OCI-LY7 (cell line): Measurements from ENCODE around the gene APBA1. TPM values are rescaled to one million over a fixed set of nuclear protein-coding genes. Genes with fewer than 3 reads are reported as not detected.

Experiments
- BruUV-seq: library from RNA; stranded (reverse); fragments of 400-500 nt; replicated peaks from 2 replicates; lab custom pipeline; 2021; lab: Mats Ljungman, UMichigan
- CTCF ChIA-PET: fragments of 300-600 bp; sonication (Branson Sonifier 250); formaldehyde crosslinking; loops from one replicate; lab custom pipeline; 2022; ENCODE audit warnings: antibody characterized with exemption; ENCODE audit not compliant: unreplicated experiment; lab: Charles Lee
- POLR2A ChIA-PET: fragments of 300-600 bp; sonication (Branson Sonifier 250); formaldehyde crosslinking; loops from one replicate; lab custom pipeline; 2022; ENCODE audit warnings: antibody characterized with exemption; lab: Charles Lee
- DNase-seq: peaks from one replicate; pipeline ENCODE4 v3.0.0-alpha.2; 2015; ENCODE audit warnings: low spot score
- H2AFZ ChIP-seq: fragments of 200-600 bp; sonication (generic), shearing (Covaris generic); 2 replicates; pipeline ENCODE4 v1.6.1; 2014; ENCODE audit warnings: mild to moderate bottlenecking, antibody characterized with exemption, low read length, moderate library complexity
- H3K27ac ChIP-seq: fragments of 200-600 bp; sonication (generic); 2 replicates; pipeline ENCODE4 v1.5.1; 2014; ENCODE audit warnings: mixed run types, low read depth, mild to moderate bottlenecking, moderate library complexity, low read length, inconsistent platforms; ENCODE audit not compliant: poor library complexity, severe bottlenecking
- H3K36me3 ChIP-seq: fragments of 200-600 bp; sonication (generic); 2 replicates; pipeline ENCODE4 v1.6.1; 2014; ENCODE audit warnings: mild to moderate bottlenecking, antibody characterized with exemption, low read length, moderate library complexity, mixed read lengths; ENCODE audit not compliant: insufficient read depth
- H3K4me1 ChIP-seq: fragments of 200-600 bp; sonication (generic); 2 replicates; pipeline ENCODE4 v1.5.1; 2014; ENCODE audit warnings: mild to moderate bottlenecking, low read length; ENCODE audit not compliant: insufficient read depth, poor library complexity, severe bottlenecking
- H3K4me2 ChIP-seq: fragments of 200-600 bp; sonication (generic); 2 replicates; pipeline ENCODE4 v1.6.1; 2014; ENCODE audit warnings: mild to moderate bottlenecking, low read length
- H3K4me3 ChIP-seq: fragments of 200-600 bp; sonication (generic); 2 replicates; pipeline ENCODE4 v1.5.1; 2014; ENCODE audit warnings: mild to moderate bottlenecking, low read depth, low read length; ENCODE audit not compliant: poor library complexity, severe bottlenecking
- H3K79me2 ChIP-seq: fragments of 200-600 bp; sonication (generic); 2 replicates; pipeline ENCODE4 v1.6.1; 2016; ENCODE audit warnings: low read depth, mild to moderate bottlenecking, low read length, moderate library complexity, mixed read lengths; ENCODE audit not compliant: insufficient read depth
- H3K9me2 ChIP-seq: fragments of 200-600 bp; sonication (generic); 2 replicates; pipeline ENCODE4 v1.6.1; 2016; ENCODE audit warnings: mild to moderate bottlenecking, low read length, mixed read lengths; ENCODE audit not compliant: insufficient read depth
- H3K9me3 ChIP-seq: fragments of 200-600 bp; sonication (generic); 2 replicates; pipeline ENCODE4 v1.6.1; 2014; ENCODE audit warnings: mild to moderate bottlenecking, mixed run types, low read length, mixed read lengths
- H4K20me1 ChIP-seq: fragments of 200-600 bp; sonication (generic); 2 replicates; pipeline ENCODE4 v1.6.1; 2014; ENCODE audit warnings: mild to moderate bottlenecking, antibody characterized with exemption, low read length, moderate library complexity, mixed read lengths; ENCODE audit not compliant: insufficient read depth
- CTCF ChIP-seq: fragments of 200-600 bp; sonication (generic); conservative IDR thresholded peaks from 2 replicates; pipeline ENCODE4 v1.5.1; 2014; ENCODE audit warnings: mild to moderate bottlenecking, antibody characterized with exemption, low read length, moderate library complexity, mixed read lengths
- EZH2phosphoT487 ChIP-seq: fragments of 200-600 bp; sonication (generic); IDR thresholded peaks from 2 replicates; pipeline ENCODE4 v1.6.1; 2018; ENCODE audit warnings: low read depth, borderline replicate concordance, mild to moderate bottlenecking, mixed run types, antibody characterized with exemption, low read length, moderate library complexity, mixed read lengths
- intact Hi-C: fragments of 100-400 bp; cut with micrococcal nuclease; formaldehyde crosslinking; loops from one replicate; pipeline ENCODE4 v1.10.0; 2022; ENCODE audit not compliant: unreplicated experiment
- total RNA-seq, 2 experiments: library from RNA; depleted of rRNA in 1 of 2; stranded (reverse); fragments of >200 nt in 1 of 2; shearing (Covaris generic) in 1 of 2; gene quantifications; 2 replicates each; pipeline ENCODE4 v1.2.3, GENCODE V29; 2014 to 2022

APBA1 gene
- total RNA-seq, 2 experiments from 2014 or later, result not detected

GRCh38 chr9:69719367-69719766 lies 47.2 kb upstream of the APBA1 start:
- CTCF ChIA-PET, result no interaction called here
- intact Hi-C loops, result no loop called here
- POLR2A ChIA-PET, result interaction anchor here (0.8 kb wide), 1 partner anchor 14 kb away, joined by 4 read pairs; no protein-coding TSS in a partner anchor
- no peaks in the 10 kb centered on the region for H4K20me1 ChIP-seq
- no peak for DNase-seq
- no peaks in the 10 kb centered on the region for H3K4me1 ChIP-seq
- H3K36me3 ChIP-seq, result peaks cover 65% of the 10 kb centered on the region
- H3K4me3 ChIP-seq, result no peak overlapping the region
- H3K27ac ChIP-seq, result no peak overlapping the region
- no peaks in the 10 kb centered on the region for H3K9me2 ChIP-seq
- no TSS peak for BruUV-seq
- no peak for TF ChIP-seq CTCF
- no peak for TF ChIP-seq EZH2phosphoT487
- no peak overlapping the region for H3K4me2 ChIP-seq
- no peaks in the 10 kb centered on the region for H3K9me3 ChIP-seq
- H3K79me2 ChIP-seq, result no peaks in the 10 kb centered on the region
- H2AFZ ChIP-seq, result no peak overlapping the region

GRCh38 chr9:69718218-69718617 lies 46.0 kb upstream of the APBA1 start:
- Histone ChIP-seq H2AFZ (no peak overlapping the region), H3K4me3 (no peak overlapping the region), H3K36me3 (peaks cover 55% of the 10 kb centered on the region), H3K9me3 (no peaks in the 10 kb centered on the region), H3K4me1 (no peaks in the 10 kb centered on the region), H4K20me1 (no peaks in the 10 kb centered on the region), H3K9me2 (no peaks in the 10 kb centered on the region), H3K79me2 (no peaks in the 10 kb centered on the region), H3K4me2 (no peak overlapping the region), H3K27ac (no peak overlapping the region)
- CTCF ChIA-PET, result no interaction called here
- intact Hi-C loops, result no loop called here
- POLR2A ChIA-PET, result no interaction called here
- DNase-seq, result no peak
- TF ChIP-seq EZH2phosphoT487 (no peak), CTCF (no peak)
- BruUV-seq, result no TSS peak

- Histone ChIP-seq H2AFZ (no peak overlapping the region), H3K4me3 (no peak overlapping the region), H3K27ac (no peak overlapping the region), H3K9me2 (no peaks in the 10 kb centered on the region), H4K20me1 (no peaks in the 10 kb centered on the region), H3K9me3 (no peaks in the 10 kb centered on the region), H3K36me3 (peaks cover 40% of the 10 kb centered on the region), H3K4me1 (no peaks in the 10 kb centered on the region), H3K79me2 (no peaks in the 10 kb centered on the region), H3K4me2 (no peak overlapping the region)
- TF ChIP-seq EZH2phosphoT487 (no peak), CTCF (no peak)
- no TSS peak for BruUV-seq
- DNase-seq, result no peak
- ChIA-PET POLR2A (no interaction called here), CTCF (no interaction called here)
- intact Hi-C loops, result no loop called here
These were observed 43.7 kb upstream of the APBA1 start for GRCh38 chr9:69715825-69716224.
